Measurements from ENCODE around the gene DGKB.

DGKB gene

DNA sequence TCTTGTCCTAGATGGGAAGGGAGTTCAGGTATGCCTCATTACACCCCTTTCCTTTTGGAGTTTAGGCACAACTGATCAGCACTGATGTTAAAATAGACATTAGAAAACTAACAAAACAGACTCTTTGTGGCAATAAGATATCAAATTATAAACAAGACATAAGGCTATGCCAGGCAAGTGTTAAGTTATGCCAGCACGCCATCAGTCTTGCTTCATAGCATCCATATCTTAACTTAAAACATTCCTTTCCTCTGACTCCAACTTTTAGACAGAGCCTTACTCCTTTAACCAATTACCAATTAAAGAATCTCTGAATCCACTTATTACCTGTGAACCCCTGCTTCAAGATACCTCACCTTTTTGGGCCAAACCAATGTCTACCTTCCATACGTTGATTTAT, 786.9 kb downstream of the DGKB start:
- no peak for DNase-seq (ENCODE audit: low spot score)

DNA sequence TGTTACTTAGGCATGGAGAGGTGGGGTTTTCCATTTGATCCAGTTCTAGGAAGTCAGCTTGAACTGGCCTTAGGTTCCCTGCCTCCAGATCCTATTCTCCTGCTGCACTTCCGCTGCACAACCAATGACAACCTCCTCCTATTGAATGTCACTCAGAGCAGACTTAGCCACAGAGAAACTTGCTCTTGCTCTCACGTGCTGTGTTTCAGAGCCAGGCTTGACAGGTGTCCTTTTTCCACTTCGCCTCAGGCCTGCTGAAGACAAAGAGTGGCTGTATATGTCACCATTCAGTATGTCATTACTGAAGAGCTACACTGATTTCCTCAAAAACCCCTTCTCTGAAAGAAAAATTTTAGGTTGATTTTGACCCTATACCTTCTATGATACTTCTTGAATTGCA, 797.7 kb downstream of the DGKB start:
- DNase-seq (ENCODE audit: low spot score), result no peak

DNA sequence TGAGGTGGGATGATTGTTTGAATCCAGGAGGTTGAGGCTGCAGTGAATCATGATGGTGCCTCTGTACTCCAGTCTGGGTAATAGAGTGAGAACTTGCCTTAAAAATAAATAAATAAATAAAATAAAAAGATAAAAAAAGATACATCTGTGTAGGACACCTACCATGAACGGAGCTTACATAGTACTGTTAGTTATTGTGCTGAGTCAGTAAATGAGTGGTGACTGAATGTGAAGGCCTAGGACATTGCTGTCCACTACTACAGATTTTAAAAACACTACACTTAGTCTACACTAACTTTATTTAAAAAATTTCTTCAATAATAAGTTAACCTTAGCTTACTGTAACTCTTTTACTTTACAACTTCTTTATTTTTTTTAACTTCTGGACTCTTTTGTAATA, 806.4 kb downstream of the DGKB start:
- no peak for DNase-seq (ENCODE audit: low spot score)

DNA sequence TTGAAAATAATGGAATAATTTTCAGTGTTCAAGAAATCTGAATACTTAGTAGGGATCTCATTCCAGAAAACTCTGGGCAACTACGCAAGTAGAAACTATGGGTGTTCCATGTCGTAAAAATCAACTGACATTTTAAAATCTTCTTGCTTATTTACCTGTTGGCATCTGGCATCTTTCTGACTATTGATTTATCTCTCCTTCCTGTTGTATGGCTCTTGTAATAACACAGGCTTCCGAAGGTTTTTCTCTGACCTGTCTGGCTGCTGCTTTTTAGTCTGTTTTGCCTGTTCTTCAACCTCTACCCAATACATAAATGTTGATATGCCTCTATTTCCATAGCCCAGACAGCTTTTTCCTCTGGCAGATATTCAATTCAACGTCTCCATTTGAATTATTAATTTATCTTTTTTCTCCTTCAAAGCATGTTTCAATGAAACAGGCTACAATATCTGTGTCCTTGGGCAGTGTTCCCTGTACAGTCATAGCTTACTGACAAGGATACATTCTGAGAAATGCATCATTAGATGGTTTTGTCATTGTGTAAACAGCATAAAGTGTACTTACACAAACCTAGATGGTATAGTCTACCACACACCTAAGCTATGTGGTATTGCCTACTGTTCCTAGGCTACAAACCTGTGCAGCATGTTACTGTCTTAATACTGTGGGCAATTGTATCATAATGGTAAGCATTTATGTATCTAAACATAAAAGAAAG, 807.2 kb downstream of the DGKB start:
- DNase-seq (ENCODE audit: low spot score), result no peak

Measured in globus pallidus (tissue), 1 donor.